GM19328 (cell line): ENCODE data around the gene ANO7.

Experiments
- ATAC-seq: cut with Tn5 transposase; IDR thresholded peaks from one replicate; pipeline ENCODE4 v1.9.1; 2021; ENCODE audit warnings: mild to moderate bottlenecking, moderate library complexity; ENCODE audit not compliant: unreplicated experiment

The ANO7 gene

GRCh38 chr2:241225545-241225944 is 37.1 kb downstream of the ANO7 start:
- no peak for ATAC-seq

- ATAC-seq = no peak
Measured at GRCh38 chr2:241225983-241226382, 37.5 kb downstream of the ANO7 start.

- no peak for ATAC-seq
Measured at GRCh38 chr2:241226723-241227572, 38.5 kb downstream of the ANO7 start.

- no peak for ATAC-seq
Measured at GRCh38 chr2:241227594-241227993, 39.1 kb downstream of the ANO7 start.

- no peak for ATAC-seq
Measured at GRCh38 chr2:241228081-241228859, 39.8 kb downstream of the ANO7 start.

- ATAC-seq = no peak
Measured at GRCh38 chr2:241228860-241229516, 40.5 kb downstream of the ANO7 start.

GRCh38 chr2:241229563-241230401 is 41.3 kb downstream of the ANO7 start:
- ATAC-seq = no peak

GRCh38 chr2:241230435-241230834 is 42.0 kb downstream of the ANO7 start:
- no peak for ATAC-seq

GRCh38 chr2:241232736-241233575 is 44.5 kb downstream of the ANO7 start:
- no peak for ATAC-seq

- ATAC-seq = no peak
Measured at GRCh38 chr2:241234066-241234790, 45.8 kb downstream of the ANO7 start.

GRCh38 chr2:241234962-241235740 is 46.7 kb downstream of the ANO7 start:
- no peak for ATAC-seq

GRCh38 chr2:241235859-241236593 is 47.5 kb downstream of the ANO7 start:
- no peak for ATAC-seq

- ATAC-seq = no peak
Measured at GRCh38 chr2:241237047-241237446, 48.6 kb downstream of the ANO7 start.

GRCh38 chr2:241237949-241238371 is 49.5 kb downstream of the ANO7 start:
- no peak for ATAC-seq

- ATAC-seq = no peak
Measured at GRCh38 chr2:241238693-241239198, 50.3 kb downstream of the ANO7 start.

- ATAC-seq = no peak
Measured at GRCh38 chr2:241239552-241240202, 51.2 kb downstream of the ANO7 start.
